HepG2 (cell line): Measurements from ENCODE around the gene KAZN. TPM values are rescaled to one million over a fixed set of nuclear protein-coding genes. Genes with fewer than 3 reads are reported as not detected.

Experiments
- ATAC-seq: fragments of 200-7000 bp; cut with Tn5 transposase; 3 replicates; pipeline ENCODE4 v1.9.1; 2020; ENCODE audit warnings: mild to moderate bottlenecking, moderate library complexity
- BruUV-seq: library from RNA; stranded (reverse); fragments of 400-500 nt; replicated peaks from 2 replicates; lab custom pipeline; 2021; lab: Mats Ljungman, UMichigan
- CTCF ChIA-PET: fragments of 300-600 bp; formaldehyde crosslinking; extraction: SDS; loops from one replicate; lab custom pipeline; 2021; ENCODE audit warnings: low total read pairs, inconsistent platforms, low intra/inter-chr PET ratio; lab: Yijun Ruan, JAX
- POLR2A ChIA-PET: fragments of 350-600 bp; sonication (Branson Sonifier 250); formaldehyde crosslinking; loops from one replicate; lab custom pipeline; 2020; ENCODE audit warnings: antibody characterized with exemption, inconsistent platforms; lab: Yijun Ruan, JAX
- DNase-seq: peaks from one replicate; pipeline ENCODE4 v3.0.0-alpha.2; 2015; ENCODE audit warnings: low spot score
- FAIRE-seq: peaks from 3 replicates; lab custom pipeline; 2011; peaks lifted over from hg19 to GRCh38; lab: Jason Lieb, UNC
- H2AFZ ChIP-seq: one replicate; pipeline ENCODE4 v1.6.1; 2011; ENCODE audit warnings: low read length, inconsistent platforms
- H3K27ac ChIP-seq: fragments of 300-600 bp; 3 replicates; pipeline ENCODE4 v1.8.0; 2011; ENCODE audit warnings: mixed run types, mild to moderate bottlenecking, mixed read lengths, low read length, inconsistent platforms; ENCODE audit not compliant: insufficient read depth; ENCODE audit errors: extremely low read length
- H3K27me3 ChIP-seq, 2 experiments: fragments of 200-600 bp in 1 of 2; 2 replicates in 1 of 2; 3 replicates in 1 of 2; pipeline versions ENCODE4 v1.6.0 to v1.8.0; 2011; ENCODE audit warnings: low read length in 2 of 2, mild to moderate bottlenecking in 2 of 2, moderate library complexity in 2 of 2, inconsistent platforms in 1 of 2; ENCODE audit not compliant: insufficient read depth in 2 of 2, control insufficient read depth in 1 of 2
- H3K36me3 ChIP-seq, 2 experiments: fragments of 200-600 bp in 1 of 2; replicated peaks in 1 of 2; 2 replicates in 1 of 2; 3 replicates in 1 of 2; pipeline versions ENCODE4 v1.5.1 to v1.8.0; 2011; ENCODE audit warnings: low read length in 2 of 2, inconsistent platforms in 1 of 2; ENCODE audit not compliant: insufficient read depth in 2 of 2, control insufficient read depth in 1 of 2
- H3K4me1 ChIP-seq: 2 replicates; pipeline ENCODE4 v1.5.1; 2012; ENCODE audit warnings: low read length, inconsistent platforms; ENCODE audit not compliant: insufficient read depth
- H3K4me2 ChIP-seq: 2 replicates; pipeline ENCODE4 v1.6.0; 2011; ENCODE audit warnings: low read depth, low read length, inconsistent platforms
- H3K4me3 ChIP-seq, 3 experiments: fragments of 200-600 bp in 1 of 3; sonication (generic), shearing (Covaris generic) in 1 of 3; replicated peaks in 1 of 3; 2 replicates each; pipeline ENCODE4 v1.5.1; 2011 to 2016; ENCODE audit warnings: low read length in 3 of 3, inconsistent platforms in 2 of 3, low read depth in 2 of 3, mild to moderate bottlenecking in 2 of 3, control low read depth in 1 of 3, mixed read lengths in 1 of 3; ENCODE audit not compliant: insufficient read depth in 1 of 3
- H3K79me2 ChIP-seq: one replicate; pipeline ENCODE4 v1.6.1; 2011; ENCODE audit warnings: low read length, inconsistent platforms; ENCODE audit not compliant: insufficient read depth
- H3K9ac ChIP-seq: 2 replicates; pipeline ENCODE4 v1.6.0; 2011; ENCODE audit warnings: mild to moderate bottlenecking, low read depth, low read length, inconsistent platforms; ENCODE audit not compliant: insufficient read depth
- H3K9me3 ChIP-seq: 2 replicates; pipeline ENCODE4 v1.5.1; 2012; ENCODE audit warnings: mild to moderate bottlenecking, low read length
- H4K20me1 ChIP-seq: 2 replicates; pipeline ENCODE4 v1.6.0; 2011; ENCODE audit warnings: inconsistent platforms, mild to moderate bottlenecking, low read length, moderate library complexity; ENCODE audit not compliant: insufficient read depth
- CCDC6 ChIP-seq: sonication (generic); formaldehyde crosslinking; IDR thresholded peaks from 2 replicates; pipeline ENCODE4 v1.8.1; 2022; ENCODE audit warnings: mild to moderate bottlenecking, missing genetic modification reagents, moderate library complexity
- EHMT2 ChIP-seq: fragments of 200-600 bp; sonication (generic); IDR thresholded peaks from 2 replicates; pipeline ENCODE4 v1.7.0; 2017; ENCODE audit warnings: antibody characterized with exemption, low read depth, low read length, borderline replicate concordance
- KAT7 ChIP-seq: IDR thresholded peaks from 2 replicates; pipeline ENCODE4 v1.6.1; 2018; ENCODE audit warnings: borderline replicate concordance, missing compliant biosample characterization
- PREB ChIP-seq: sonication (generic); formaldehyde crosslinking; IDR thresholded peaks from 2 replicates; pipeline ENCODE4 v1.4.0; 2020; ENCODE audit warnings: missing genetic modification reagents
- RERE ChIP-seq: IDR thresholded peaks from 2 replicates; pipeline ENCODE4 v1.6.1; 2016; ENCODE audit warnings: low read depth, missing genetic modification reagents, missing compliant biosample characterization
- SOX6 ChIP-seq, 2 experiments: fragments of 450-650 bp in 1 of 2; sonication (generic) in 1 of 2; formaldehyde crosslinking in 1 of 2; IDR thresholded peaks; 2 replicates each; pipeline versions ENCODE4 v1.4.0 to v1.6.1; 2017 to 2020; ENCODE audit warnings: antibody characterized with exemption in 1 of 2, mild to moderate bottlenecking in 1 of 2, missing genetic modification reagents in 1 of 2
- ZBTB1 ChIP-seq: sonication (generic); formaldehyde crosslinking; IDR thresholded peaks from 2 replicates; pipeline ENCODE4 v1.4.0; 2020; ENCODE audit warnings: missing genetic modification reagents, borderline replicate concordance
- ZNF30 ChIP-seq: sonication (generic); formaldehyde crosslinking; IDR thresholded peaks from 2 replicates; pipeline ENCODE4 v1.5.0; 2020; ENCODE audit warnings: mild to moderate bottlenecking, missing genetic modification reagents
- ZNF460 ChIP-seq: sonication (generic); formaldehyde crosslinking; IDR thresholded peaks from 2 replicates; pipeline ENCODE4 v1.5.1; 2020; ENCODE audit warnings: missing genetic modification reagents, mild to moderate bottlenecking, borderline replicate concordance
- ZNF556 ChIP-seq: sonication (generic); formaldehyde crosslinking; IDR thresholded peaks from 2 replicates; pipeline ENCODE4 v1.4.0; 2020; ENCODE audit warnings: mild to moderate bottlenecking, missing genetic modification reagents, borderline replicate concordance
- ZSCAN25 ChIP-seq: sonication (generic); formaldehyde crosslinking; IDR thresholded peaks from 2 replicates; pipeline ENCODE4 v1.8.0; 2022; ENCODE audit warnings: mild to moderate bottlenecking, missing genetic modification reagents
- WGBS: methylation state at CpG from one replicate; pipeline ENCODE4 v1.1.6; 2017; ENCODE audit warnings: low lambda C conversion rate; 5-methylcytosine and 5-hydroxymethylcytosine counted together
- in situ Hi-C: cut with HindIII; loops from 2 replicates; pipeline ENCODE4 v1.10.0; 2017; ENCODE audit warnings: low pct_unique_long_range_greater_than_20kb; ENCODE audit not compliant: extremely low pct_ligation_motif_present
- intact Hi-C: fragments of 100-400 bp; cut with micrococcal nuclease; formaldehyde crosslinking; loops from one replicate; pipeline ENCODE4 v1.10.0; 2022; ENCODE audit not compliant: unreplicated experiment
- polyA plus RNA-seq, 8 experiments: library from polyadenylated mRNA; depleted of rRNA in 3 of 8; stranded (reverse) in 7 of 8; unstranded in 1 of 8; fragments of >200 nt; fragmentation: Illumina TruSeq in 4 of 8; extraction: Trizol in 4 of 8; gene quantifications; 2 replicates each; pipeline versions ENCODE4 v1.2.1 to v1.2.3, GENCODE V29; 2011 to 2016; ENCODE audit warnings: low read depth in 4 of 8, missing spikeins in 1 of 8, mixed read lengths in 1 of 8; ENCODE audit not compliant: insufficient read depth in 1 of 8
- total RNA-seq, 5 experiments: library from RNA; depleted of rRNA; stranded (reverse); fragments of >200 nt; fragmentation: Illumina TruSeq; extraction: Trizol; gene quantifications; 2 replicates each; pipeline ENCODE4 v1.2.3, GENCODE V29; 2016; ENCODE audit warnings: low read depth in 1 of 5

KAZN gene
- total and polyA plus RNA-seq, 2 of the 13 experiments (the other 11 are each of a cell fraction or from before 2014, with no cell fraction given) = 10.4 to 13.5 TPM

GRCh38 chr1:14597343-14598006, 1.0 kb upstream of the KAZN start:
- Histone ChIP-seq H2AFZ (no peak overlapping the region), H3K9me3 (no peaks in the 10 kb centered on the region), H3K4me3 (no peak overlapping the region), H3K36me3 (no peaks in the 10 kb centered on the region), H3K4me2 (no peak overlapping the region), H4K20me1 (no peaks in the 10 kb centered on the region), H3K9ac (no peak overlapping the region), H3K79me2 (no peaks in the 10 kb centered on the region), H3K4me1 (no peaks in the 10 kb centered on the region), H3K27ac (no peak overlapping the region), H3K27me3 (peaks cover 2 to 36% of the 10 kb centered on the region in 2 experiments; a peak in 4 of 5 replicates)
- FAIRE-seq = no peak
- DNase-seq = no peak
- intact Hi-C loops = no loop called here
- ChIA-PET POLR2A (no interaction called here), CTCF (no interaction called here)
- no TSS peak for BruUV-seq
- 3% methylated on average over 9 of the region's 10 CpGs for WGBS
- in situ Hi-C loops = no loop called here
- ATAC-seq = no peak
- TF ChIP-seq ZSCAN25 = no peak
- TF ChIP-seq ZBTB1 (CRISPR knock-in tag) = no peak
- no peak for TF ChIP-seq SOX6 (IDR thresholded peaks at IDR 0.05)
- TF ChIP-seq SOX6 (CRISPR knock-in tag; IDR thresholded peaks at IDR 0.05) = no peak
- TF ChIP-seq EHMT2 = no peak
- no peak for TF ChIP-seq CCDC6 (CRISPR knock-in tag)
- no peak for TF ChIP-seq PREB (CRISPR knock-in tag)
- TF ChIP-seq ZNF556 = no peak
- TF ChIP-seq ZNF460 = no peak
- TF ChIP-seq KAT7 (CRISPR knock-in tag) = no peak
- no peak for TF ChIP-seq RERE (CRISPR knock-in tag)
- no peak for TF ChIP-seq ZNF30 (CRISPR knock-in tag)
